Dermis blood vessel endothelial cell (primary cell): ENCODE measurements around the gene FCMR. TPM values are rescaled to one million over a fixed set of nuclear protein-coding genes. Genes with fewer than 3 reads are reported as not detected.

Source experiments
- DNase-seq: peaks from one replicate; pipeline ENCODE4 v3.0.0; 2010
- total RNA-seq: library from RNA; depleted of rRNA; stranded (reverse); fragments of >200 nt; gene quantifications from 2 replicates; pipeline ENCODE4 v1.2.3, GENCODE V29; 2014

The FCMR gene
- total RNA-seq, 1 donor from 2014 or later: 0.17 TPM

DNA sequence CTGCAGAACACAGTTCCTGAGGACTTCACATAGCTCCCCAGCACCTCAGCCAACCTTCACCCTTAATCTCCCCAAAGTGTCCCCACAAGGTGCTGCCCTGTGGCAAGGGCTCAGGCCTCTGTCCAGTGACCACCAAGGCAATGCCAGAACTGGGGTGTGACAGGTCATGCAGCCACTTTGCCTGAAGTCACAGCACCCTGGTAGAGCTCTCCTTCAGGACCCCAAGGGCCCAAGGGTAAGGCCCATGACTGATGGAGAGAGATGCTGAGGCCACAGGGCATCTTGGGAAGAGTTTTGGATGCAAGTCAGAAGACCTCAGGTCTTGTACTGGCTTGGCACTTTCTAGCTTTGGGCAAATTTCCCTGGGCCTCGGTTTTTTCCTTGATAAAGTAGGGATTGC, 783 bp upstream of the FCMR start:
- DNase-seq: no peak

DNA sequence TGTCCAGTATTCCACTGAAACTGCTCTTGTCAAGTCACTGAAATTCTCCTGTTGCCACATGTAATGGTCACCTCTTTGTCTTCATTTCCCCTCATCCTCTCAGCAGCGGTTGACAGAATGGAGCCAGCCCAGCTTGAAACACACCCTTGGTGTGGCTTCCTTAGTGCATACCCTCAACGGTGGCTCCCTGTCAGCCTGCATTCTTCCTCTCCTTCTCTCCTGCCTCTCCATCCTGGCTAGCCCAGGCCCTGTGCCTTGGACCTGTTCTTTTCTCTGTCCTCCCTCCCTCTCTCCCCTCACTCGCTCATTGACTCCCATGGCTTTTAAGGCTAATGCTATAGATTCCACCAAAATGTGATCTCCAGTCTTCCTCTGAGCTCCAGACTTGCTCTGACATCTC, 3.7 kb downstream of the FCMR start:
- no peak for DNase-seq

DNA sequence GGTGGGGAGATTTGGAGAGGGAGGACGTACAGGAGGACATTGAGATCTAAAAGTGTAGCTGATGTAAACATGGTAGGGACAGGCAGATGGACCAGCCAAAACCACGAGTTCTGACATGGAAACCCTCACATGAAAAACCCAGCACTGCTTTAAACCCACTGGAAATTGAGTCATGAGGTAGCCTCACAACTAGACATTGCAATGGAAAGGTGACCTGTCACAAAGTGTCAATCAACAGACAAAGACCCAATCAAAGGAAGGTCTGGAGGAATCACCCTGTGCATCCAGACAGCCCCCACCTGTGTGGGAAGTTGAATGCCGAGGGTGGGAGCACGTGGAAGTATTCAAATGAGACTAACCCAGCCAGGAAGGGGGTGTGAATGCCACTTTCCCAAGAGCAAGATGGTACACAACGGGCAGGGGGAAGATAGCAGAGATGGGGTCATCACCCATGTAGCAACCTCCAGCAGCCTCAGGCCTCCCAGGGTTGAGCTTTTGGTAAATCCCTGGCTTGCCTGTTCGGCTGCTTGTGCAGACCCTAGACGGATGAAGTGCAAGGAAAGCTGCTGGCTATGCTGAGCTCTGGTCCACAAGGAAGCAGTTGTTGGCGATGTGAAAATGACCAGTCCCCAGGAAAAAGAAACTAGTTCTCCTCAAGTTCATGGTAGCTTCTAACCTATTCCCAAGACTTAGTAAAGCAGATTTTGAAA, 5.6 kb downstream of the FCMR start:
- DNase-seq: no peak

DNA sequence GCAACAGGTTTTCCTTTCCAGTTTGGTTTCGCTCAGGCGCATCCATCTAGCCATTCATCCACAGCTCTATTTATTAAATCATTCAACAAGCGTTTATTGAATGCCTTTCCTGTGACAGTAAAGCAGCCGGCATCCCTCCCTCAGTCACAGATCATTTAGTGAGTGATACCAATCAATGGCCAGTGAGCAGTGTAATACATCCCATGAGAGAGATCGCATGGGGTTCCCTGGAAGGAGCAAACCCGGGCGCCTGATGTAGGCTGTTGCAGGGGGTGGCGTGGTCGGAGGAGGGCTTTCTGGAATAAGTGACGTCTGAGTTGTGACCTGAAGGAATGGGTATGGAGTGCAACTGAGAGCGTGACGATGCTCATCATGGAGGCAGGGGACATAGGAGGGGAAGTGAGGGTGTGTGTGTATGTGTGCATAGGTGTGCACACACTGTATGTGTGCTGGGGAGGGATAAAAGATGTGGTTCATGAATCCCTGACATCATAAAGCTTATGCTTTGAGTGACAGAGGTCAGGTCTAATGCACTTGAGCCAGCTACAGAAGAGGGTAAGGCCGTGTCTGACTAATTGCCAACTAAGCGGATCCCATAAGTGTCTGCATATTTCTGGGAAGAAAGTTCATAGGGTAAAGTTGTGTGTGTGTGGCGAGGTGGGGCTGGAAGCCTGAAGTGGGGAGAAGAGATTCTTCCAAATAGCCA, 6.6 kb downstream of the FCMR start:
- DNase-seq: no peak

DNA sequence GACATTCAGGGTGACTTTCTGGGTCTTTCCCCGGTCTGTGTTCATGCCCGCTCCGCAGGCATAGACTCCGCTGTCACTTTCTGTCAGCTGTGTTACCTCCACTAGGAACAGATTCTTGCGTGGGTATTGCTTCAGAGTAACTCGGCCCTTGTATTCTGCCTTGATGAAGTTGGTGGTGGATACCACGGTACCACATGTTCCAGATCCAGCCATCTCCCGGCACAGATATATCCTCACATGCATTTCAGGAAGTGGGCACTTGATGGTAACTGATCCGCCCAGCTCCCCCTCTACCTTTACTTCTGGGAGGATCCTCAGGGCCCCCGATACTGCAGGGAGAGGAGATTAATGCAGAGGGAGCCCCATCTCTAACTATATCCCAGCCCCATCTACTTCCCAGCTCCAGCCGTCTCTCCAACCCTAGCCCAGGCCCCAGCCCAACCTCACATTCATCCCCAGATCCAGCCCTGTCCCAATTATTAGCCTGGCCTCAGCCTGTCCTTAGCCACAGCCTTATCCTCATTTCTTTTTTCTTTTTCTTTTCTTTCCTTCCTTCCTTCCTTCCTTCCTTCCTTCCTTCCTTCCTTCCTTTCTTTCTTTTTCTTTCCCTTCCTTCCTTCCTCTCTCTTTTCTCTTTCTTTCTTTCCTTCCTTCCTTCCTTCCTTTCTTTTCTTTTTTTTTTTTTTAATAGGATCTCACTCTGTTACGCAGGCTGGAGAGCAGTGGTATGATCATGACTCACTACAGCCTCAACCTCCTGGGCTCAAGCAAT, 7.8 kb downstream of the FCMR start:
- no peak for DNase-seq

DNA sequence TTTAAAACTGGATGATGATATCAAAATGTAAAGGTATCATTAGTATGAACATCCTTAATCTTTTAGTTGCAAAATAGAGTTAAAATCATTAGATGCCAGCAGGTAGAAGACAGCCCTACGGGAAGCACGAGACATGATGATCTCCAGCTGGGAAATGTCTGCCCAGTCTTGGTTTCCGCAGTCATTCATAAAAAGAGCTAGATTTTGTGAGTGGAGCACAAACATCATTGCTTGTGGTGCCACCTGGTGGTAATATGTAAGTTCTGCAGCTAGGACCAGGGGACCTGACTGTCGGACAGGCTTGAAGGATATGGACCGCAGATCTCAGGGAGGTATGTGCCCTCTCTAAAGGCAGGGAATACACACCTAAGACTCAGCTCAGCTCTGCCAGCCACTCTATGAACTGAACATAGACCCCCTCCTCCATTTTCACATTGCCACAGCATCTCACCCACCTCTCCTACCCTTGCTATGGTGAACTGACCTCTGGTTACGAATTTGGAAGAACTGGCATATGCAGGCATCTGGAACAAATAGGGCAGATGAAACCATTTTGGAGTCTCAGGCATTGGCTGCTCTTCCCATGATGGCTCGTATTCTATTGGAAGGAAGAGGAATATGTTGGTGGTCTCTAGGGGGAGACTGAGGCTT, 9.2 kb downstream of the FCMR start:
- DNase-seq: peak; percentile 88

DNA sequence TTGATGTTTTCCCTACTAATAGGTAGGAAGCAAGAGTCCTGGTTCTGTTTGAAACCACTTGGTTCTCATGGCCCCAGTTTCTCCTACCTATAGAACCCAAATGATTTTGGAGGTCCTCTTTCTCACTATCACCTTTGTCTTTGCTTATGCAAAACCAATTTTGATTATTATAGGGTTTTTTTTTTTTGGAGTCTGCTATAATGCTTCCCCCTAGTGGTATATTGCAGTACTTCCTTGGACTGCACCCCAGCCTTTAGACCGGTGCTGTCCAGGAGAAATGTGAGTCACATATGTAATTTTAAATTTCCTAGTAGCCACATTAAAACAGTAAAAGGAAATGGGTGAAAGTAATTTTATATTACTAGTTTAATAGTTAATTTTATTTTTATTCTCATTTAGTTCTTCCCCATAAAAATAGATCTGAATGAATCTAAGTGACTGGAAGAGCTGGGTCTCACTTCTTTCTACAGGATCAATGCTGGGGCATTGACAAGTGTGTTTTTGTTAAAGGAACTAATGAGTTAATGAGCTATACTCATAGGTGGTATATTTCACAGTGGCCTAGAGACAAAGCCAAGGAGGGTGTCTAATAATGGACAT, 10.6 kb downstream of the FCMR start:
- peak; percentile 77 for DNase-seq

DNA sequence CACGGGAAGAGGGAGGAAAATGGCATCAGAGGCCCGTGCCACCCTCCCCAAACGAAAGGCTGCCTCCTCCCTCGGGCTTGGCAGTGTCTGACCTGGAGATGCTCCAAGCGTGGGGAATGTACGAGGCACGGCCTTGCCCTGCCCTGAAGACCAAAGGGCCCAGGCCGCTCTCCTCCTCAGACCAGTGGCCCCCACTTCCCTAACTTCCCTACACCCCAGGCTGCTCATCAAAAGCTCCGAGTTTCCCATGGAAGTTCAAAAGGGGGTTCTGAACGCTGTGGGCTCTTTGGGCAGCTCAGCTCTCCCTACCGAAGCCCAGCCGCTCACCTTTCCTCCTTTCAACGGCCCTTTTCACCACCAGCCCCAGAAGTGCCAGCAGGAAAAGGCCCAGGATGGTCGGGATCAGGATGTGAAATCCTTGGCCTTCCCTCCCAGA, 11.8 kb downstream of the FCMR start:
- DNase-seq: no peak

DNA sequence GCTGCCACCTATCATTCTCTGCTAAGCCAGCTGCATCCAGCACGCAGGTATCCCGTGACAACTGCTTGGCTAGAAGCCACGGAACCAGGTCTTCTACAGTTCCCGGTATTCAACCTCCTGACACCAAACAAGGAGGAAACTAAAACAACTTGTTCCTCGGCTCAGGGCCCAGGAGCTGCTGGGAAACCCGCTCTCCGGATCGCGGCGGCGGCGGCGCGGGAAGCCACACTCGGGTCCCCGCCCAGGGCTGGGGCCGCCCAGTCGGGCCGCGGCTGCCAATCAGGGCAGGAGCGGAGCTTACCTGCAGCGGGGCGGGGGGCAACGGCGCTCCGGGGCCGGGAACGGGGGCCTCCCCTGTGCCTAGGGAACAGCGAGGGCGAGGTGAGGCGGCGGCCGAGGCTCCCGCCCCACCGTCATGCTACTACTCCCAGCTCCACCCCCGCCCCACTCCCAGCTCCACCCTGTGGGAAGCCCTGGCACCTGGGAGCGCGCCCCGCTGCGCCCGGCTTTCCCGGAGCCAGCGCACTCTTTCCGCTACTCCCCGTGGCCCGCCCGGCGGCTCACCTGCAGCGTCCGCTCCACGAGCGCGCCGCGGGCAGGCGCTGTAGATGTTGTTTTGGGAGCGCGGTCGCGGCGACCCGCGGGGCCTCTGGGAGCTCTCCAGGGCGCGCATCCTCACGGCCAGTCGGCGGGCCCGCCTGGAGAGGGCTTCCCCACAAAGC, 12.4 kb downstream of the FCMR start:
- peak; percentile 13 for DNase-seq

DNA sequence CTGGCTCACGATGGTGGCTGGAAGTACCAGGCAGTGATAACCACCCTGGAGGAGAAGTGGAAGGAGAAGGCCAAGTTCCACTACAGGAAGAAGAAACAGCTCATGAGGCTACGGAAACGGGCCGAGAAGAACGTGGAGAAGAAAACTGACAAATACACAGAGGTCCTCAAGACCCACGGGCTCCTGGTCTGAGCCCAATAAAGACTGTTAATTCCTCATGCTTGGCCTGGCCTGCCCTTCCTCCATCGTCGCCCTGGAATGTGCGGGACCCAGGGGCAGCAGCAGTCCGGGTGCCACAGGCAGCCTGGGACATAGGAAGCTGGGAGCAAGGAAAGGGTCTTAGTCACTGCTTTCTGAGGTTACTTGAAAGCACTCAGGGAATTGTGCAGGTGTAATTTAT, 13.7 kb downstream of the FCMR start:
- no peak for DNase-seq

DNA sequence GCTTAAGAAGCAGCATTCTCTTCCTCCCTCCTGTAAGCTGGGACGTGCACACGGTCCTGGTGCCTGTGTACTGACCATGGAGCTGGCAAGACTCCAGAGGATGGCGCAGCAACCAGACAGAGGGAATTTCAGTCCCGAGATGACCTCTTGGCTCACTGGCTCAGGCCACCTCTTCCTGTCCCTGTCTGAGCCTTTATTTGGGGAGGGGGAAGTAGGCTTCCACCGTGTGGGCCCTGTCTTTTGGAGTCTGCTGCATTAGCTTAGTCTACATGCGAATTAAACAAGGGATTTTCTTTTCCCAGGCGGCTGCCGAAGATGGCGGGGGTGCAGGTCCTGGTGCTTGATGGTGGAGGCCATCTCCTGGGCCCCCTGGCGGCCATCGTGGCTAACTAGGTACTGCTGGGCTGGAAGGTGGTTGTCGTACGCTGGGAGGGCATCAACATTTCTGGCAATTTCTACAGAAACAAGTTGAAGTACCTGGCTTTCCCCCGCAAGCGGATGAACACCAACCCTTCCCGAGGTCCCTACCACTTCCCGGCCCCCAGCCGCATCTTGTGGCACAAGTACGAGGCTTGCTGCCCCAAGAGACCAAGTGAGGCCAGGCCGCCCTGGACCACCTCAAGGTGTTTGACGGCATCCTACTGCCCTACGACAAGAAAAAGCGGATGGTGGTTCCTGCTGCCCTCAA, 14.3 kb downstream of the FCMR start:
- peak; percentile 38 for DNase-seq

DNA sequence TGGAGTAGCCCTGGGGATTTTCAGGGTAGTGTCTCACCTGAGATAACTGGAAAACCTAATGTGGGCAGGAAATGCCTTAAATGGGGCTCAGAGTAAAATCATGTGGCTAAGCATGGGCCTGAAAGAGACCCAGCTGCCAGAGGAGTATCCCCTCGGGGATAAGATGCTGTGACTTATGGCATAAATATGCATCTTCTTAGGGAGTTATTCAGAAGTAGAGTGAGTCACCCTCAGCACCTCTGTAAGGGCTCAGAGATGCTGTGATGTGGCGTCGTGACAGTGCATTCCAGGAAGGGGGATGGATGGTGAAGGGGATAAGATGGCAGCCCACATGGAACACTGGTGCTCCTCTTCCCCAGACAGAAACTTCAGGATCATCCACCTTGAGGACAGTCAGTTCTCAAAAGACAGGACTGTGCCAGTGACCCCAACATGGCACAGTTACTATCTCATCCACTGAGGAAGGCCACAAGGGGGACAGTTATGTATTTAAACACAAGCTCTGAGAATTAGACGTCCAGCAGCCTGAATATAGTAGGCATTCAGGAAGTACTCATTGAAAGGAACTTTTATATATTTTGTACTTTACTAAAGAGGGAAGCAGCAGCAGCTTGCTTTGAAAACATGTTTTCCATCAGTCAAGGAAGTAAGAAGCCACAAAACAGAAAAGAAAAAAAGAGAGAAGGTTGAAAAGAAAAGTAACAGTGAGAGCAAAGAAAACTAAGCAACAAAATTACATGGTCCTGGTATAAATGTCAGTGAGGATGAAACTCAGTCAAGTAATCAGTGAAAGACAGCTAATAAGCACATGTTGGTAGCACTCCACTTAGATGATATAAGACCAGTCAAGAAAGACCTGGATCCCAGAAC, 16.2 kb downstream of the FCMR start:
- DNase-seq: no peak

DNA sequence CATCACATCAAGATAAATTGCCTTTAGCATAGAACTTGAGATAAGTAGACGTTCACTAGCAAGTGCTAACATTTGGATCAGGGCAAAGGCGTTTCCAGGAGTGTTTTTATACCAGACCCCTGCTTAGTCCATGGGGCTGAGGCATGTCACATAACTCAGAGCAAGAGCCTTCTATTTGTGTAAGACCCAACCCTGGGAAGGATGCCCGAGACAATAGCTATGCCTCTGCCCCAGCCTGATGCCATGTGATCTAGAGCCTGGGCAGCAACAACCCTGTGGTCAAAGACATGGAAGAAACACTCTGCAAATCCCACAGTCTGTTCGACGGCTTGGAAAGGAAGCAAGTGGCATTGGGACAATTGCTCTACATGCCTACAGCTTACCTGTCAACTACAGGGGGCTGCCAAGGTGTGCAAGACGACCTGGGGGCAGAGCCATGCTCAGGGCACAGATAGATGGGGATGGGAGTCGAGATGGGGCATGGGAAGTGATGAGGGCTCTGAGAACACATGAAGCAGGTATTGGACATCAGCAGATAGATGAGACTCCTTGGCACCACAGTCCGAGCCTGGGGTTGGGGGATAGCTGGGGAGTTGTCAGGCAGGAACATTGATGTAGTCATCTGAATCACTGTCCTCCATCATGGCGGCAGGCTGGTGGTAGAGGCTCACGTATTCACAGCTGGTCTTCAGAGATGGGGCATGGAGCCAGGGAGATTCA, 17.2 kb downstream of the FCMR start:
- no peak for DNase-seq

DNA sequence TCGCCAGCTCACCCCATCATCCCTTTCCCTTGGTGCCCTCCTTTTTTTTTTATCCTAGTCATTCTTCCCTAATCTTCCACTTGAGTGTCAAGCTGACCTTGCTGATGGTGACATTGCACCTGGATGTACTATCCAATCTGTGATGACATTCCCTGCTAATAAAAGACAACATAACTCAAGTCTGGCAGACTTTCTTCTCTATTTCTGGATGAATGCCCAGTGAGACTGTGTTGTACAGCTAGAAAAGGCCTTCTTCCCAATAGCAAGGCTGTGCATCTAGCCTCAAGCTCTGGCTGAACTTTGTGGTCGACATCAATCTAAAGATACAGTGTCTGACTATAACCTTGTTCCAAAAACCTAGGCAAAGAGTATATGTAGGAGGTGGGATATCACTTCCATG, 18.1 kb downstream of the FCMR start:
- no peak for DNase-seq

DNA sequence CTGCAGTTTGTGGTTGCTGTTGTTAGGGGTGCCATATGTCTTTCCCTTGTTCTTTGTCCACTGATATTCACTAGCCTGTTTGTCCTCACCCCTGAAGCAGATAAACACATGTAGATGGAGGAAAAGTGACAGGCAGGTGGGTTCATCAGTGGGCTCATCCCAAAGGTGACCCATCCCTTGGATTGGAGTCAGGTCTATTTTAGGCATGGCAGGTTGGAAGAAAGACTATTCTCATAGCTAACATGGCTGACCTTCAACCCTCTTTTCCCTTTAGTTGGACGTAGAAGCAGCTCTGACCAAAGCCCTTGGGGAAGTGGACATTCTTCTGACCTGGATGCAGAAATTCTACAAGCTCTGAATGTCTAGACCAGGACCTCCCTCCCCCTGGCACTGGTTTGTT, 19.0 kb downstream of the FCMR start:
- no peak for DNase-seq

DNA sequence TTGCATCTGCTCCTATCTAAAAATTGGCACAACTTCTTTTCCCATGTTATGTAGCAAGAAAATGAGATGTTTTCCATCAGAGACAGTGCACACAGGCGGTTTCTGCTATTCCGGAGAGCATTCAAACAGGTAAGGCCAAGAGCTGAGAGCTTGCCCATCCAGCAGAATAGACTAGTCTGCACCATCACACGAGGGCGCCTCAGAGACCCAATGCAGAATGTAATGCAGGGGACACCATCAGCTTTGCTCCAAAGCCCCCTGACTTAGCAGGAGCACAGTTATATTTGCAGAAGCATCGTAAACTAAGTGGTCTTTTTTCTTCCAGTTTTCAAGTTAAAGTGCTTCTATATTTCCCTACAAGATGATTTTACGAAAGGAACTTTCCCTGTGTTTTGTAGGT, 19.8 kb downstream of the FCMR start:
- DNase-seq: no peak

DNA sequence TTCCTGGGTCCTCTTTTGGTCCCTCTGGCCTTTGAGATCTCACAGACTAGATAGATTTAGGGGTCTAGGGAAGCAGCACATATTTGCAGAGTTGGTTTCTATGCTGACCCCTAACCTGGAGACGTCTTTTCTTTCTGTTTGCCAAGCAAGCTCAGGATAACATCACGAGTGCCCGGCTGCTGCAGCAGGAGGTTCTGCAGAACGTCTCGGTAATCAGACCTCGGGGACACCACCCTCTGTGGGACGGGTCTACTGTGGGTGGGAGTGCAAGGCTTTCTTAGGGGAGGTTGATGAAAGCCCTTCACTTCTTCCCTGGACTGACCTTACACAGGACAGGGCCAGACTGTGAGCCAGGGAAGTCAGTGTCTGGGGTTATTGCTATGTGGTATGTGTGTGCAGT, 21.6 kb downstream of the FCMR start:
- no peak for DNase-seq

DNA sequence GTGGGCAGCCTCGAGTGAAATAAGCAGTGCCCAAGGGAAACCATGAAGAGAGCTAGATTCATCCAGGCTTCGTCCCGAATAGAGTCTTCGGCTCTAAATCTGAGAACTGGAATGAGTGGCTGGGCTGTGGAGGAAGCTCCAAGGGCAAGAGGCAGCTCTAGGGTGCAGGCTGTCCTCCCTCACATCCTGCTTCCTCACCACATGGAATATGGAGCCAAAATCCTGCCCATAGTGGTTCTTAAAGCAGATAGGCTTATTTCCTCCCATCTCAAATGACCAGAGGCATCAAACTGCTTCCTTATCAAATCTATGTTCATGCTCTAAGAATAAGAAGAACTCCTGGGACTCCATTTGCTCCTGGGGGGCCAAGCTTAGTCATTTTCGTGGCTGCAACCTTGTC, 22.0 kb downstream of the FCMR start:
- DNase-seq: no peak

DNA sequence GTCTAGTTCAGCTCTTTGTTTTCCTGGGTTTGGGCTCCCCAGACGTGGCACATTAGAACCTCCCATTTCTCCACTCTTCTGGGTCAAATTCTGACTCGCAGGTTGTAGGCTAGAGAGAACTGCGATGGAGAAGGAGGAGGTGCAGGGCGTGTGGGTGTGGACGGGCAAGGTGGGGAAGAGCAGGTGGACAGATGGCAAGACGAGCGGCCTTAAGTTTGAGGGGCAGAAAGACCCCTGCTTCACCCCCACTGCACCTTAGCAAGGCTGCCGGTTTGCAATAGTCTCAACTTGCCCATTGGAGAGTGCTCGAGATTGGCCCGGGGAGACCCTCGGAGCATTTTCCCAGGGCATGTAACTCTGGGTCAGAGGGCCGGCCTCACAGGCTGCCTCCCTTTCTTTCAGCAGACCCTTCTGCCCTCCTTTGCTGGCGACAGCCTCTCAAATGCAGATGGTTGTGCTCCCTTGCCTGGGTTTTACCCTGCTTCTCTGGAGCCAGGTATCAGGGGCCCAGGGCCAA, 22.8 kb downstream of the FCMR start:
- no peak for DNase-seq
